ENCODE measurements around the gene CDH24. TPM values are rescaled to one million over a fixed set of nuclear protein-coding genes. Genes with fewer than 3 reads are reported as not detected.

Gene CDH24
- total and polyA plus RNA-seq, 2 of the 8 experiments (the other 6 are each of a cell fraction or from before 2014, with no cell fraction given) = 18.1 to 27.6 TPM

DNA sequence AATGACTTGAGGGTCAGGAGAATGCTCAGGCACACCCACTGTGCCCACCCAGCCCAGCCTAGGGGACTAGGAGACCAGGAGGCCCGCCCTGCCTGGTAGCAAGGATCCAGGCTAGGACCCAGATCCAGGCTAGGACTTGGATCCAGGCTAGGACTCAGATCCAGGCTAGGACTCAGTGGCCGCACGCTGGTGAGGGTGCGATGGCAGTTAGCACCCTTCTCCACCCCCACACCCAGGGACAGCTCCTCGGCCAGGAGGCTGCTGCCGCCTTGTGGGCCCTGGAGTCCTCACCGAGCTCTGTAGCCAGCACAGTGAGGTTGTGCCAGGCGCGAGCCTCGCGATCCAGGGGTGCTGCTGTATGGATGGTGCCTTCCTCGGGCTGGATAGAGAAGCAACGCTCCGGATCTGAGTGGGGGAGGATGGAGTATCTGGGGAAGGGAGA is 5.1 kb downstream of the CDH24 start:
- no peak overlapping the region for H4K5ac ChIP-seq (ENCODE audit: insufficient read length, low read depth, low read length)
- H4K8ac ChIP-seq (ENCODE audit: extremely low read depth, insufficient read depth, low read length) = no peak overlapping the region; the same call in 1 of the 2 replicates
- H3K79me1 ChIP-seq (ENCODE audit: low read depth, low read length) = no peaks in the 10 kb centered on the region
- H2BK12ac ChIP-seq (ENCODE audit: low read depth, low read length) = no peak overlapping the region
- peak in 1 of 2 experiments; percentile 62 for DNase-seq (ENCODE audit: low read depth in 1 of 2, low spot score in 2 of 2)
- H3K79me2 ChIP-seq (ENCODE audit: control insufficient read depth in 1 of 2, insufficient read depth in 2 of 2, low read length in 2 of 2) = no peaks in the 10 kb centered on the region
- H3K23me2 ChIP-seq (ENCODE audit: low read depth, low read length) = peaks cover 10% of the 10 kb centered on the region
- H3K9me3 ChIP-seq (ENCODE audit: insufficient read depth in 2 of 2, low read depth in 1 of 2, low read length in 1 of 2) = no peaks in the 10 kb centered on the region
- H3K4me2 ChIP-seq (ENCODE audit: insufficient read depth in 1 of 2, low read depth in 2 of 2, low read length in 2 of 2) = no peak overlapping the region
- no peak overlapping the region for H3K27ac ChIP-seq (ENCODE audit: low read depth, low read length)
- no peak for FAIRE-seq
- no peak overlapping the region for H3K4me3 ChIP-seq (ENCODE audit: extremely low read depth in 1 of 4, insufficient read depth in 2 of 4, low read depth in 3 of 4, low read length in 4 of 4)
- no peak overlapping the region for H3K23ac ChIP-seq (ENCODE audit: insufficient read length)
- no peak overlapping the region for H2AK5ac ChIP-seq (ENCODE audit: low read depth, low read length)
- H4K20me1 ChIP-seq (replicated peaks in 1 of 2; ENCODE audit: control insufficient read depth in 1 of 2, insufficient read depth in 2 of 2, low read length in 2 of 2) = peaks cover 0 to 2% of the 10 kb centered on the region in 2 experiments
- no peak overlapping the region for H3K14ac ChIP-seq (ENCODE audit: insufficient read length)
- ChIA-PET CTCF (ENCODE audit: partially characterized antibody) (interaction anchor here (0.5 to 29.2 kb wide), 21 partner anchors 8 to 122 kb away, joined by 3 to 785 read pairs (median 5); partner anchors contain the start of genes AJUBA and PSMB11), POLR2A (ENCODE audit: partially characterized antibody) (interaction anchor here (1.0 to 2.4 kb wide), 6 partner anchors 22 to 69 kb away, joined by 4 to 8 read pairs (median 5); partner anchors contain the start of gene AJUBA)
- peaks cover 0 to 10% (median 3%) of the 10 kb centered on the region in 4 experiments; a peak in 5 of 8 replicates for H3K36me3 ChIP-seq (ENCODE audit: control insufficient read depth in 2 of 4, insufficient read depth in 4 of 4, low read length in 3 of 4)
- H4K91ac ChIP-seq (replicated peaks; ENCODE audit: insufficient read length, low read length) = no peak overlapping the region
- H2BK15ac ChIP-seq (ENCODE audit: low read length) = no peak overlapping the region
- no peak overlapping the region for H3K9ac ChIP-seq (replicated peaks in 1 of 4; ENCODE audit: extremely low read depth in 1 of 4, low read depth in 3 of 4, low read length in 3 of 4)
- H3K18ac ChIP-seq (ENCODE audit: extremely low read depth, low read length) = no peak overlapping the region
- H2BK20ac ChIP-seq (ENCODE audit: low read length) = no peak overlapping the region
- TF ChIP-seq RAD21 (IDR thresholded peaks at IDR 0.05 in 1 of 2, conservative IDR thresholded peaks at IDR 0.05 in 1 of 2; ENCODE audit: low read depth in 2 of 2, low read length in 2 of 2) (peak; percentile 76 to 82), ASH2L (IDR thresholded peaks at IDR 0.05; ENCODE audit: low read length) (no peak)
- TF ChIP-seq, protein P1, sequence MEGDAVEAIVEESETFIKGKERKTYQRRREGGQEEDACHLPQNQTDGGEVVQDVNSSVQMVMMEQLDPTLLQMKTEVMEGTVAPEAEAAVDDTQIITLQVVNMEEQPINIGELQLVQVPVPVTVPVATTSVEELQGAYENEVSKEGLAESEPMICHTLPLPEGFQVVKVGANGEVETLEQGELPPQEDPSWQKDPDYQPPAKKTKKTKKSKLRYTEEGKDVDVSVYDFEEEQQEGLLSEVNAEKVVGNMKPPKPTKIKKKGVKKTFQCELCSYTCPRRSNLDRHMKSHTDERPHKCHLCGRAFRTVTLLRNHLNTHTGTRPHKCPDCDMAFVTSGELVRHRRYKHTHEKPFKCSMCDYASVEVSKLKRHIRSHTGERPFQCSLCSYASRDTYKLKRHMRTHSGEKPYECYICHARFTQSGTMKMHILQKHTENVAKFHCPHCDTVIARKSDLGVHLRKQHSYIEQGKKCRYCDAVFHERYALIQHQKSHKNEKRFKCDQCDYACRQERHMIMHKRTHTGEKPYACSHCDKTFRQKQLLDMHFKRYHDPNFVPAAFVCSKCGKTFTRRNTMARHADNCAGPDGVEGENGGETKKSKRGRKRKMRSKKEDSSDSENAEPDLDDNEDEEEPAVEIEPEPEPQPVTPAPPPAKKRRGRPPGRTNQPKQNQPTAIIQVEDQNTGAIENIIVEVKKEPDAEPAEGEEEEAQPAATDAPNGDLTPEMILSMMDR (IDR thresholded peaks at IDR 0.05; ENCODE audit: control extremely low read depth in 1 of 3, insufficient read depth in 1 of 3, low read depth in 1 of 3, low read length in 3 of 3) = peak; percentile 62 to 76 (median 66)
- no peak overlapping the region for H2AFZ ChIP-seq (ENCODE audit: low read length)
- H3K4me1 ChIP-seq (replicated peaks in 1 of 4; ENCODE audit: control insufficient read depth in 3 of 4, insufficient read depth in 4 of 4, low read length in 3 of 4) = peaks cover 0 to 13% (median 5%) of the 10 kb centered on the region in 4 experiments; a peak in 5 of 7 replicates
- no peak overlapping the region for H2BK5ac ChIP-seq (ENCODE audit: low read depth, low read length)
- H3K4ac ChIP-seq (replicated peaks; ENCODE audit: insufficient read length, low read depth, low read length) = no peak overlapping the region
- WGBS, 2 experiments (ENCODE audit: extremely low coverage in 1 of 2, insufficient coverage in 1 of 2, insufficient read length in 1 of 2, insufficient replicate concordance in 2 of 2, low coverage in 1 of 2, low lambda C conversion rate in 2 of 2, missing lambda C conversion rate in 1 of 2) = 83% methylated on average over 13 of the region's 14 CpGs; no CpG with 5 or more reads in 1 of the 2 experiments
- no peak overlapping the region for H2BK120ac ChIP-seq (replicated peaks; ENCODE audit: low read depth, low read length)
- H3K56ac ChIP-seq (replicated peaks; ENCODE audit: insufficient read length, low read depth, low read length) = no peak overlapping the region
- no peaks in the 10 kb centered on the region; a peak in 1 of 7 replicates for H3K27me3 ChIP-seq (replicated peaks in 1 of 4; ENCODE audit: control insufficient read depth in 3 of 4, extremely low read depth in 1 of 4, insufficient read depth in 3 of 4, low read length in 3 of 4)

Measured in H1 (cell line).